Measurements from ENCODE around the gene EMILIN2. TPM values are rescaled to one million over a fixed set of nuclear protein-coding genes. Genes with fewer than 3 reads are reported as not detected.
A peak's percentile ranks its signal among the peaks of the same experiment; 100 is the strongest.

Gene EMILIN2
- total and polyA plus RNA-seq, 8 donors, result 0.43 to 11.0 (median 3.4) TPM

DNA sequence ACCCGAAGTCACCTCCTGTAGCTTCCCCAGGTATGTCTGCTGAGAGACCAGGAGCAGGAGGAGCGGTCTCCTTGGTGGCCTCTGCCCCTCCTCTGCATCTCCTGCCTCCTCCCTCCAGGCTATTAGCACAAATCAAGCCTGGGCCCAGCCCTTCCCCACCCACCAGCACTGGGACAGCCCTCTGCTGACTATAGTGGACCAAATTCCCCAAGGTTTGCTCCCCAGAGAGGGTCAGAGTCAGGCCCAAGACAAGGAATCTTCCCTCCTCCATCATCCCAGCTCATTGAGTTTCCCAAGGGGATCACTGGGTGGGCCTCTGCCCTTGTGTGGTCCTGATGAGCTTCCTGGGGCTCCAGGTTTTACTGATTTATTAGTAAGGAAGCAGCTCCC lies 62.1 kb downstream of the EMILIN2 start:
- TF ChIP-seq, protein P1, sequence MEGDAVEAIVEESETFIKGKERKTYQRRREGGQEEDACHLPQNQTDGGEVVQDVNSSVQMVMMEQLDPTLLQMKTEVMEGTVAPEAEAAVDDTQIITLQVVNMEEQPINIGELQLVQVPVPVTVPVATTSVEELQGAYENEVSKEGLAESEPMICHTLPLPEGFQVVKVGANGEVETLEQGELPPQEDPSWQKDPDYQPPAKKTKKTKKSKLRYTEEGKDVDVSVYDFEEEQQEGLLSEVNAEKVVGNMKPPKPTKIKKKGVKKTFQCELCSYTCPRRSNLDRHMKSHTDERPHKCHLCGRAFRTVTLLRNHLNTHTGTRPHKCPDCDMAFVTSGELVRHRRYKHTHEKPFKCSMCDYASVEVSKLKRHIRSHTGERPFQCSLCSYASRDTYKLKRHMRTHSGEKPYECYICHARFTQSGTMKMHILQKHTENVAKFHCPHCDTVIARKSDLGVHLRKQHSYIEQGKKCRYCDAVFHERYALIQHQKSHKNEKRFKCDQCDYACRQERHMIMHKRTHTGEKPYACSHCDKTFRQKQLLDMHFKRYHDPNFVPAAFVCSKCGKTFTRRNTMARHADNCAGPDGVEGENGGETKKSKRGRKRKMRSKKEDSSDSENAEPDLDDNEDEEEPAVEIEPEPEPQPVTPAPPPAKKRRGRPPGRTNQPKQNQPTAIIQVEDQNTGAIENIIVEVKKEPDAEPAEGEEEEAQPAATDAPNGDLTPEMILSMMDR (IDR thresholded peaks at IDR 0.05), result no peak
- Histone ChIP-seq H3K9me3 (no peaks in the 10 kb centered on the region), H3K27ac (no peak overlapping the region), H3K27me3 (no peaks in the 10 kb centered on the region), H3K4me3 (no peak overlapping the region), H3K36me3 (peaks cover 0 to 2% (median 0%) of the 10 kb centered on the region in 3 donors), H3K4me1 (no peaks in the 10 kb centered on the region)
- WGBS, 2 donors, result 80 to 94% methylated on average over 2 of the region's 2 CpGs
- no peak for FAIRE-seq
- intact Hi-C loops (cut with DNase I), result no loop called here
- no peak for DNase-seq
- no peak for ATAC-seq

DNA sequence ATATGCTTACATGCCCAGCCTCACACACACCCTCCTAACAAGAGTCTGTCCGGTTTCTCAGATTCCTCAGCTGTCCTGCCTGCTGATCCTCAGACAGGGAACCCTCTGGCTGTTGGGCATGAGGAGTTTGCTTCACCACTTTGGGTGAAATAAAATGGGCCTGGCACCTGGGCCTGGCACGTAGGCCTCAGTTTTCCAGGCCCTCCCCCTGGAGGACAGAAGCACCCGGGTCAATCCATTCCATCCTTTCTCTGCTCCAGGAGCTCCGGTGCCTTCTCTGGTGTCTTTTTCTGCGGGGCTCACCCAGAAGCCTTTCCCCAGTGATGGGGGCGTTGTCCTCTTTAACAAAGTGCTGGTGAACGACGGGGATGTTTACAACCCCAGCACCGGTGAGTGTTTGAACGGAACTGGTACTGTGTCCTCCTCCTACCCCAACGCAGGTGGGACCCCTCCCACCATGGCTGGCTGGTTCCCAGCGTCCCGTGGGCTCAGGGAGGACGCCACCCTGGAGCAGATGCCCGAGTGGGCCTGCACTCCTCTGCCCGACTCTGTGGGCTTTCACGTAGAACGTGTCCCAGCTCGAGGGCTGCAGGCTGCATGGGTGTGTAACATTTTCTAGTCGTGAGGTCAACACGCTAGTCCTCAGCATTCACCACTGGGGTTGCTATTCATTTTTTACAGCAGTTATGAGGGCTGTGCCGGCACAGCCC lies 62.8 kb downstream of the EMILIN2 start:
- no peaks in the 10 kb centered on the region for H3K4me1 ChIP-seq
- peak in 1 of 6 donors; percentile 62 for DNase-seq
- intact Hi-C loops (cut with DNase I), result no loop called here
- no peak for FAIRE-seq
- 82 to 88% methylated on average over 21 to 22 of the region's 22 CpGs for WGBS, 2 donors
- H3K9me3 ChIP-seq, result no peaks in the 10 kb centered on the region
- H3K36me3 ChIP-seq, result peaks cover 0 to 8% (median 0%) of the 10 kb centered on the region in 3 donors
- H3K27me3 ChIP-seq, result no peaks in the 10 kb centered on the region
- no peak for ATAC-seq
- H3K27ac ChIP-seq, result no peak overlapping the region
- TF ChIP-seq, protein P1 (IDR thresholded peaks at IDR 0.05), result no peak
- H3K4me3 ChIP-seq, result no peak overlapping the region

DNA sequence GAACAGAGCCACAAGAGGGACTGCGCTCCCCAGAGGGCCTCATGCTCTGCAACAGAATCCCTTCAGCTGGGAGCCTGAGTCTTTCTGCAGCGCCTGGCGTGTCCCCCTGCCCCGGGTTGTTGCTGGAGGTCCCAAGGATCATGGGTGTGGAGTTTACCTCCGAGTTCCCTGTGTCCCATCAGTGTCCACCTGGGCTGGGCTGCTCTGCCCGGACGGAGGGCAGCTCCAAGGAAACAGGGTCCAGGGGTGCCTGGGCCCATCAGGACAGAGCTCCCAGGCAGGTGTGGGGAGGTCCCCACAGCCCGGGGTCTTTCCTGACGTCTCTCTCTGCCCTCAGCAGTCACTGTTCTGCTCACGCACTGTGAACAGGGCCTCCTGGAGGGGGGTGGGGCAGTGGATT lies 63.5 kb downstream of the EMILIN2 start:
- H3K27me3 ChIP-seq, result no peaks in the 10 kb centered on the region
- no peaks in the 10 kb centered on the region for H3K4me1 ChIP-seq
- DNase-seq, result no peak
- no peak for ATAC-seq
- H3K36me3 ChIP-seq, result peaks cover 0 to 8% (median 0%) of the 10 kb centered on the region in 3 donors
- intact Hi-C loops (cut with DNase I), result no loop called here
- no peak for FAIRE-seq
- TF ChIP-seq, protein P1 (IDR thresholded peaks at IDR 0.05), result no peak
- H3K9me3 ChIP-seq, result no peaks in the 10 kb centered on the region
- 90 to 91% methylated on average over 8 to 10 of the region's 10 CpGs for WGBS, 2 donors
- H3K4me3 ChIP-seq, result no peak overlapping the region
- no peak overlapping the region for H3K27ac ChIP-seq

DNA sequence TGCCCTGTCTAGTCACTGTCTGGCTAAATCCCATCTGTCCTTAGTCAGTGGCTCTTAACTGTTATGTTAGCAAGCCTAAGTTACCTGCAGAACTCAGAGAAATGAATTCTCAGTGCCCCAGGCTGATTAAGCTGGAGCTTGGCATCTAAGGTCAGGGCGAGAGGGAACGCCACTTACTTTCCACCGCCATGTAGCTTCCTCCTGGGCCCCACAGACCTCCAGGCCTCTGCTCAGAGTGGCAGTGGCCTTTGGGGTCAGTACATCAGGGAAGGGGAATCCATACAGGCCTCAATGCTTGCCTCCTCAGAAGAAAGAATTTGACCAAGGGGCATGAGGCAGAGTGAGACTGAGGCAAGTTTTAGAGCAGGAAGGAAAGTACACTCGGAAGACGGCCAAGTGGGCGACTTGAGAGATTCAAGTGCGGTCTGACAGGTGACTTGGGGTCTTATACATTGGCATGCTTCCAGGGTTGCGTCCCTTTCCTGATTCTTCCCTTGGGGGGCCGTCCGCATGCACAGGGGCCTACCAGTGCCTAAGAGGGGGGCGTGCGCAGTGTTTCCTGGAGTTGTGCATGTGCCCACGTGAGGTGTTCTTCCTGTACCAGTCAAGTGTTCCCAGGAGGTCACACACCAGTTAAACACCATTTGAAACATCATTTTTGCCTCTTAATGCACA lies 64.1 kb downstream of the EMILIN2 start:
- Histone ChIP-seq H3K4me1 (no peaks in the 10 kb centered on the region), H3K27me3 (no peaks in the 10 kb centered on the region), H3K4me3 (no peak overlapping the region), H3K27ac (no peak overlapping the region), H3K9me3 (no peaks in the 10 kb centered on the region), H3K36me3 (peaks cover 0 to 8% (median 0%) of the 10 kb centered on the region in 3 donors)
- intact Hi-C loops (cut with DNase I), result no loop called here
- peak in 1 of 6 donors; percentile 12 for DNase-seq
- 92 to 94% methylated on average over 13 of the region's 13 CpGs for WGBS, 2 donors
- no peak for FAIRE-seq
- TF ChIP-seq, protein P1 (IDR thresholded peaks at IDR 0.05), result no peak
- no peak for ATAC-seq

DNA sequence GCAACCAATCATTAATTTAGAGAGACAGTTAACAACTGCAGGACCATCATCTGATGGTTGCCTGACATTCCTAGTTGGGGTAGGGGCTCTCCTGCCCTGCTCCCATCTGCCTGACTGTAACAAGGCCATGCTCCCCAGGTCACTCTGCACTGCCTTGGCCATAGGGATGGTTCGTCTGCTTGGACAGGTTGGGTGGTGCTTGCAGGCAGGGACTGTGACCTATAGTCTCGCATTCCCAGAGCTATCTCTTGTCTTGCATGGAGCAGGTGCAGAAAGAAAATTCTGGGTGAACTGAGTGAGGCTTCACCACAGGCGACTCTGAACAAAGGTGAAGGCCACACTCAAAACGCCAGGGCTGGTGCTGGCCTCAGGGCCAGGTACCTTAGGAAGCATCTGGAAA lies 64.7 kb downstream of the EMILIN2 start:
- ATAC-seq (no peak), DNase-seq (no peak), FAIRE-seq (no peak)
- Histone ChIP-seq H3K27ac (no peak overlapping the region), H3K27me3 (no peaks in the 10 kb centered on the region), H3K4me1 (peaks cover 0 to 2% (median 0%) of the 10 kb centered on the region in 3 donors), H3K9me3 (no peaks in the 10 kb centered on the region), H3K4me3 (no peak overlapping the region), H3K36me3 (peaks cover 0 to 12% (median 0%) of the 10 kb centered on the region in 3 donors)
- 84 to 85% methylated on average over 4 of the region's 4 CpGs for WGBS, 2 donors
- intact Hi-C loops (cut with DNase I), result no loop called here
- TF ChIP-seq, protein P1 (IDR thresholded peaks at IDR 0.05), result no peak

Measured in pancreas (tissue), 10 donors.